NCI-H146 treated with DMSO at 0.1 percent for 48 hours (cell line): ENCODE data around the gene ARHGAP23.
"Not testable (repeated sequence)": the region's sequence is repeated elsewhere in the genome, so short reads cannot be mapped to it uniquely, and the experiment has no call there.

Source experiments
- DNase-seq: peaks from one replicate; lab custom pipeline; 2025; ENCODE audit not compliant: unreplicated experiment; lab: John Stamatoyannopoulos, UW

ARHGAP23 gene

GRCh38 chr17:38420518-38420917 is 7.7 kb upstream of the ARHGAP23 start:
- DNase-seq: no peak

GRCh38 chr17:38421171-38421841 is 7.0 kb upstream of the ARHGAP23 start:
- DNase-seq: no peak

- no peak for DNase-seq
These were observed 6.1 kb upstream of the ARHGAP23 start for GRCh38 chr17:38421871-38422827.

GRCh38 chr17:38424297-38424972 is 3.8 kb upstream of the ARHGAP23 start:
- DNase-seq: no peak

GRCh38 chr17:38425031-38425430 is 3.2 kb upstream of the ARHGAP23 start:
- DNase-seq: no peak

- no peak for DNase-seq
These were observed 2.5 kb upstream of the ARHGAP23 start for GRCh38 chr17:38425744-38426143.

- no peak for DNase-seq
These were observed 1.8 kb upstream of the ARHGAP23 start for GRCh38 chr17:38426441-38426840.

- DNase-seq: no peak
These were observed 909 bp upstream of the ARHGAP23 start for GRCh38 chr17:38427160-38427949.

- DNase-seq: no peak
These were observed 543 bp downstream of the ARHGAP23 start for GRCh38 chr17:38428643-38429371.

- DNase-seq: no peak
These were observed 1.3 kb downstream of the ARHGAP23 start for GRCh38 chr17:38429476-38430100.

- DNase-seq: no peak
These were observed 2.1 kb downstream of the ARHGAP23 start for GRCh38 chr17:38430316-38430715.

- DNase-seq: no peak
These were observed 2.6 kb downstream of the ARHGAP23 start for GRCh38 chr17:38430822-38431221.

- DNase-seq: no peak
These were observed 3.3 kb downstream of the ARHGAP23 start for GRCh38 chr17:38431346-38432145.

- no peak for DNase-seq
These were observed 6.0 kb downstream of the ARHGAP23 start for GRCh38 chr17:38434178-38434665.

- DNase-seq: no peak
These were observed 7.5 kb downstream of the ARHGAP23 start for GRCh38 chr17:38435795-38436194.

GRCh38 chr17:38436386-38436785 is 8.1 kb downstream of the ARHGAP23 start:
- no peak for DNase-seq

GRCh38 chr17:38437313-38437712 is 9.0 kb downstream of the ARHGAP23 start:
- DNase-seq: not testable (repeated sequence)

GRCh38 chr17:38439436-38439835 is 11.2 kb downstream of the ARHGAP23 start:
- DNase-seq: no peak
